GM19099 (cell line): Measurements from ENCODE around the gene ADD1.

Source experiments
- POLR2A ChIP-seq: IDR thresholded peaks from 3 replicates; pipeline ENCODE4 v1.6.1; 2011; ENCODE audit warnings: low read depth; ENCODE audit not compliant: insufficient read length; ENCODE audit errors: extremely low read depth

Gene ADD1

DNA sequence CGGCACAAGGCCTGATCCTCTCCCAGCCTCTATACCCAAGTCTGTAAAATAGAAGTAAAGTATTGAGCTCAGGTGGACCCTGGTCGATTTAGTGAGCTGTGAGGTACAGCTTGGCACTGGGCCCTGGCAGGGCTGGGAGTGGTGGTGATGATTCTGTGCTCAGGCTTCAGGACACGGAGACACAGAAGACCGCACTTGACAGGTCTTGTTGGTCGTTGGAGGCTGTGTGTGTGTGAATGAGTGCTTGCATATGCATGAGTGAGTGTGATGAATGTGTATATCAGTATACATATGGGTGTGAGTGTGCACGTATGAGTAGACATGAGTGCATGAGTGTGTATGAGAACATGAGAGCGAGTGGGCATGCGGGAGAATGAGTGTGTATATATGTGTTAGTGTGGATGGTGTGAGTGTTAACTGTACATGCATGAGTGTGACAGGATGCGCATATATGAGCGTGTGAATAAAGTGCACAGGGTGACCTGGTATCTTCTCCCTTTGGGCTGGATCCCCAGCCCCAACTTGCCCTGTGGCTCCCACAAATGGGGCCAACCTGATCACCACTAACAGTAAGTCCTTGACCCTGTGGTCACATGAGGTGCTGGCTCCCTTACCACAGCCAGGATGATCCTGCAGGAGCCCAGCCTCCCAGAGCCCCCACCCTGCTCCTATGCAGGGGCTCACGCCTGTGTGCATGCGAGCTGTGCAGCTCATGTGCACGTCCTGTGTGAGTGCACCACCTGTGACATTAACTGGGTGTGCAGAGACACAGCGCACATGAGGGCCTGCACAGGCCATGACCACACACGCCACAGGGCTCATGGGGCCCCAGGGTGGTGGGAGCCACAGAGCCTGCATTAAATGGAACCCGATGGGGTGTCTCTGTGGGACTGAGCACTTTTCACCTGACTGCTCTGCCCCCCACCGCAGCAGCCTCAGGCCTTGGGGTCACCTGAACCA, 29.9 kb upstream of the ADD1 start:
- TF ChIP-seq POLR2A, result no peak

DNA sequence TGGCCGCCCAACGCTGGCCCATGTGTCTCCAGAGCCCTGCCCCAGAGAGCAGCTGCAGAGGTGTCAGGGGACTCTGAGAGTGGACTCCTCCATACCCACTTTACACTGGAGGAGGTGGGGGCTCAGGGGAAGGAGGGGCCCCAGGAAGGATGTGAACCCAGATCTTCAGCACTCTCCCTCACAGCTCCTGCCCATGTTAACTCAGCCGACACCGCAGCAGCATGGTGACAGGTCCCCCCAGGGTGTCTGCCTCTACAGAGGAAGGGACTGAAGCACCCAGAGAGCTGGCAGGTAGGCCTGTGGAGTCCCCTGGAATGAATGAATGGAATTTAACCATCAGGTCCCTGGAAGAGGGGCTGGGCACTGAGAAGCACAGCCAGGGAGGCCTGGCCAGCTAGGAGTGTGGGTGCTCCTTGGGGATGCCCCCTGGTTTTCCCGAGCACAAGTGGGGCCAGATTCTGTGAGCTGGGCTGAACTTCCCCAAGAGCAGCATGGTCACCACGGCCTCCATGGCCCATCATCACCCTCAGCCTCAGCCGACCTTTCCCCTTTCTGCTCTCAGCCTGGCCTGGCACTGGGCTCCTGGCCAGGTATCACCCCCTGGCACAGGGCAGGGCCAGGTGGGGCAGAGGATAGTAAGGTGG, 28.9 kb upstream of the ADD1 start:
- no peak for TF ChIP-seq POLR2A

DNA sequence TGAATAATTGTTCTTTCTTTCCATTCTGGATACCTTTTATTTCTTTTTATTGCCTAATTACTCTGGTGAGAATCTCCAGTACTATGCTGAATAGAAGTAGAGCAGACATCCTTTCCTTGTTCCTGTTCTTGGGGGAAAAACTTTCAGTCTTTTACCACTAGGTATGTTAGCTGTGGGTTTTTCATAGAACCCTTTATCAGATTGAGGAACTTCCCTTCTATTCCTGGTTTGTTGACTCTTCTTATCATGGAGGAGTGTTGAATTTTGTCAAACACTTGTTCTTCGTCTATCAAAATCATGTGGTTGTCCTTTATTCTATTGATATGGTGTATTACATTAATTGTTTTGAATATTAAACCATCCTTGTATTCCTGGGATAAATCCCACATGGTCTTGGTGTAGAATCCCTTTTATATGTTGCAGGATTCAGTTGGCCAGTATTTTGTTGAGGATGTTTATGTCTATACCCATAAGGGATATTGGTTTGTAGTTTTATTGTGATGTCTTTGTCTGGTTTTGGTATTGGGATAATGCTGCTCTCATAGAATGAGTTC, 27.2 kb upstream of the ADD1 start:
- TF ChIP-seq POLR2A, result no peak

DNA sequence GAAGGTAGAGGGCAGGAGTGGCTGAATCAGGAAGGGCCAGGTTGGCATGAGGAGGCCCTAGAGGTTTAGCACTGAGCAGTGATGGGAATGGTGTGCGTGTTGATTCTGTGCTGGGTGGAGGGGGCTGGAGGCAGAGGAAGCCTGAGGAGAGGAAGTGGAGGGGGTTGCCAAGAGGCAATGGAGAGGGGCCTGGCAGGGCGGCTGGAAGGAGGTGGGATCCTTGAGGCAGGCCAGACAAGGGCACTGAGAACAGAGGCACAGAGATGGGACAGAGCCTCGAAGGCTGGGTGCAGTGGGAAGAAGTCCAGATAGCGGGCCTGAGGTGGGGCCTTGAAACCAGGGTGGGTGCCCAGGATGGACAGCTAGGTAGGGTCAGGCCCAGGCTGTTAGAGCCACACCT, 26.5 kb upstream of the ADD1 start:
- TF ChIP-seq POLR2A, result no peak

DNA sequence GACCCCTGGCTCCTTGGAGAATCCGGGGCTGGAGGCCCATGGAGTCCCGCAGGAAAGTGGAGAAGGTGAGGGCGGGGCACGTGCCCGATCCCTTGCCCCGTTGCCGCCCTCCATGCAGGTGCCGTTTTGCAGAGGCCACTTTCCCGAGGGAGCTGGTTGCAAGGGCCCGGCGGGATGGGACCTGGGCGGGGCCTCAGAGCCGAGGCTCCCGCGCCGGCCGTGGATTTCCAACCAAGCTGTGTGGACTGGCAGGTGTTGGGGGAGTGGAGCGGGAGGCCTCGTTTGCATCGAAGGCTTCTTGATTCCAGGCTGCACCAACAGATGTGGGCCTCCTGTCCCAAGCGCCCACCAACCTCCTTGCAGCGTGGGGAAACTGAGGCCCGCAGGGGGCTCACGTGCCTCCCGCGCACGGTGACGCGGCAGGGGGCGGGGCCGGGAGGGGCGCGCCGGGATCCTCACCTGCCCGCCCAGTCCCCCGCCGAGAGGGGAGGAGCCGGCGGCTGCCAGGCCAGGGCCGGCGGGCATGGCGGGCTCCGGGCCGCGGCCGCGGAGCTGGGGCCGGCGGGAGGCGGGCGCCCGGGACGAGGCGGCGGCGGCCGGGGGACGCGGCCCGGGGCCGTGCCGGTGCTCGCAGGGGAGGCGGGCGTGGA, 25.8 kb upstream of the ADD1 start:
- TF ChIP-seq POLR2A, result no peak

DNA sequence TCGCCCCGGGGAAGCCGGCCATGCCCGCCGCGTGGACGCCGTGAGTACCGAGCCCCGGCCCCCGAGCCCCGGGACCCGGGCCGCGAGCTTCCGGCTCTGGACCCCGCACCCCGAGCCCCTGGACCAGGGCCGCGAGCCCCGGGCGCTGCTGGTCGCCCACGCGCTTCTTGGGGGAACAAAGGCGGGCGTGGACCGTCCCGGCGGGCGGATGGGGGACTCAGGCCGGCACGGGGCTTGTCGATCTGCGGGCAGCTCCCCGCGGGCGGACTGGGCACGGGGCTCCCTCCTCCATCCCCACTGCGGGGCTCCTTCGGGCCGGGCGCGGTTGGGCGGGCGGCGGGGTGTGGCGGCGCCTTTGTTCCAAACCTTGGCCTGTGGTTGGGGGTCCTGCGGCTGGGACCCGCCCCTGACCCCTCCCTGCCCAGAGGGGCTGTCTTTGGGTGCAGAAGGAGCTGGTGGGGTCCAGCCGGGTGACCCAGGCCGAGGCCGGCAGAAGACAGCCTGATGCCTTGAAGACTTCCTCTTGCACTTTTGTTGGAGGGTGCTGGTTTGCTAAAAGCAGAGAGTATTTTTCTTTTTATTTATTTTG, 25.2 kb upstream of the ADD1 start:
- no peak for TF ChIP-seq POLR2A

DNA sequence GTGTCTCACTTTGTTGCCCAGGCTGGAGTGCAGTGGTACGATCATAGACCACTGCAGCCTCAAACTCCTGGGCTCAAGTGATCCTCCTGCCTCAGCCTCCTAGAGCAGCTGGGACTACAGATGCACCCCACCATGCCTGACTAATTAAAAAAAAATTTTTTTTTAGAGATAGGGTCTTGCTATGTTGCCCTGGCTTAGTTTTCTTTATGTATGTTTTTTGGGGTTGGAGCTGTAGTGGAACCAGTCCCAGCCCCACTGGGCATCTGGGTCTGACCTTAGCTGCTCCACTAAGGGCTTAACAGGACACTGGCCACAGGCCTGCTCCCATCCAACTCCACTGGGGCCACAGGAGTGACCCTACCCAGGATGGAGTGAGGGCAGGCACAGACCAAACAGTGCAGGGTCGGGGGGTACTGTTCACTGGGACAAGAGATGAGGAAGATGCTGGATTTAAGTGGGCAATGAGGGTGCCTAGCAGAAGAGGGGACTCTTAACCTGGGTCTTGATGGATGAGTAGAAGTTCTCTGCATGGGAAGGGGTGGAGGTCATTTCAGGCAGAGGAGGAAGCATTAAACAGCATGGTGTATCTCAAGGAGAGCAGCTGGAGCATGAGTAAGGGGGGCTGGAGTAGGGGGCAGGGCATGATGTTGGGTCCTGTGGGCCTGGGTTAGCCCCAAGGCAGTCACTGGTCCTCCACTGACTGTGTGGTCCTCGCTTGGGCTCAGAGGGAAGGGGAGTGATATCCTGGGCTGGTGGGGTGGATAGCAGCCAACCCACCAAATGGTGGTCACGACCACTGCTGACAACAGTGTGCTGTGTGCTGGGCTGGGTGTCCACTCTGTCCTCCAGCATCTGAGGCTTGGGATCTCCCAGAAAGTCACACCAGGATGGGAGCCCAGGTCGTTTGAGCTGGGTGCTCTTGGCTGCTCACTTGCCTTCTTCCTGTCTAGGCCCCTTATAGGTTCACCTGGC, 24.1 kb upstream of the ADD1 start:
- TF ChIP-seq POLR2A, result no peak

DNA sequence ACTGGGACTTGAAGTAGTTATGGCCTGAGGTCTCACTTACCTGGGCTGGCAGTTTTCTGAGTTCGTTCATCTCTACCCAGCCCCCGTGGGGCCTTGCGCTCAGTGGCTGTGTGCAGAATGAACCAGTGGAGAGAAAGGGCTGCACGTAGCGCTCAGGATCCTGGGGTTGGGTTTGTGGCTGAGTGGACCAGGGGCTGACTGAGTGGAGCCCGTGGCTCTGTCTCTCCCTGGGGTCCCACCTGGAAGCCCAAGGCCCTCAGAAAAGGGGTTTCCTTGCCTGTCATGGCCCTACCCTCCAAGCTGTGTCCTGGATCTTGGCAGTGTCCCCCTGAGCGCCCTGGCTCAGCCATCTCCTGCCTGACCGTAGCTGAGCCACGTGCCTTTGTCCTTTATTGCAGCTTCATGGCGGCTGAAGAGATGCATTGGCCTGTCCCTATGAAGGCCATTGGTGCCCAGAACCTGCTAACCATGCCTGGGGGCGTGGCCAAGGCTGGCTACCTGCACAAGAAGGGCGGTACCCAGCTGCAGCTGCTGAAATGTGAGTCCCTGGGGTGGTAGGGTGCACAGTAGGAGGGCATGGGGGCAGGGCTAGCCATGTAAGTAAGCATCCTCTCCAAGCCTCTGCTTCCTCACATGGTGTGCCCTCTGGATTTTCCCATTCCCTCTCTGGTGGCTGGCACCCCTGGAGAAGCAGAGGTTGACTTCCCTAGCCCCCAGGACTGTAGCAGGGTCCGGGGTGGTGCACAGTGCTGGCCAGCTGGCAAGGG, 23.2 kb upstream of the ADD1 start:
- TF ChIP-seq POLR2A, result no peak

DNA sequence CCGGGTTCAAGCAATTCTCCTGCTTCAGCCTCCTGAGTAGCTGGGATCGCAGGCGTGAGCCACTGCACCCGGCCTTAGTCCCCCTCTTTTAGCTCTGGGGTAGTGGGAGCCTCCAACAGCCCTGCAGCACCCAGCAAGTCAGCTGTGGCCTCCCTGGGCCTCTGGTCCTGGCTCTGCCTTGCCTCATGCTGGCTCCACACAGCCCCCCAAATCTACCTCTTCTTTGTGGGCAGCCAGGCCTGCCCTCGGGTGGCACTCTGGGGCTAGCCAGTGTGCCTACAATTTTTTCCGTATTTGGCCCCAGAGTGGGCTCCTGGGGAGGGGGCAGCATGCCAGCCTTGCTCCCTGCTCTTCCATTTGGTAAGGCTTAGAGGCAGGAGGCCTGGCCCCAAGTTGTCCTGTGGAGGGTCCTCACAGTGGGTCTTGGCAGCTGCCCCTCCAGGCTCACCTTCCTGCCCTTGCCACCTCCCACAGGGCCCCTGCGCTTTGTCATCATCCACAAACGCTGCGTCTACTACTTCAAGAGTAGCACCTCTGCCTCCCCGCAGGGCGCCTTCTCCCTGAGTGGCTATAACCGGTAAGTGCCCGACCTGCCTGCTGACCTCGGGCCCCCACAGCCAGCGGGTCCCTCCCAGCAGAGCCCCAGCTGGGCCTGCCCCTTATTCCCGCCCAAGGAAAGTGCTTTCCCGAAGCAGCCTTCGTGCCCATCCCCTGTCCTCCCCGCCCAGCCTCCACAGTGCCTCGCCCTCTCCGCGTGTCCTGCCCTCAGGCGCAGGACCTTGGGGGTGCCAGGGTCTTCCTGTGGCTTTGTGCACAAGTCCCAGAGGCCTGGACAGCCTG, 21.0 kb upstream of the ADD1 start:
- no peak for TF ChIP-seq POLR2A

DNA sequence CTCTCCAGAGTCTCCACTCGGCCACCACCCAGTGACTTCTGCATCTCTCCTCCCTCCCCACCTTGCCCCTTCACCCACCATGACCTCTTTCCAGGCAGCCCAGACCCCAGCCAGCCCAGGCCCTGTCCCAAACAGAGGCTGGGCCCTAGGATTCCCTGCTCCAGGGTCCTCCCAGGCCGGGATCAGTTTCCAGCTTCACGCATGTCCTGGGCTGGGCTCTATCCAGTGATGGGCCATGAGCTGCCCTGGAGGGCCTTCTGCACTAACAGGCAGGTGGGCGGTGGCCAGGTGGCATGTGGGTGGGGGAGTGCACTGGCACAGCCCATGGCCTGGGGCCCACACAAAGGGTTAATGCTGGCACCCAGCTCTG, 20.4 kb upstream of the ADD1 start:
- no peak for TF ChIP-seq POLR2A

DNA sequence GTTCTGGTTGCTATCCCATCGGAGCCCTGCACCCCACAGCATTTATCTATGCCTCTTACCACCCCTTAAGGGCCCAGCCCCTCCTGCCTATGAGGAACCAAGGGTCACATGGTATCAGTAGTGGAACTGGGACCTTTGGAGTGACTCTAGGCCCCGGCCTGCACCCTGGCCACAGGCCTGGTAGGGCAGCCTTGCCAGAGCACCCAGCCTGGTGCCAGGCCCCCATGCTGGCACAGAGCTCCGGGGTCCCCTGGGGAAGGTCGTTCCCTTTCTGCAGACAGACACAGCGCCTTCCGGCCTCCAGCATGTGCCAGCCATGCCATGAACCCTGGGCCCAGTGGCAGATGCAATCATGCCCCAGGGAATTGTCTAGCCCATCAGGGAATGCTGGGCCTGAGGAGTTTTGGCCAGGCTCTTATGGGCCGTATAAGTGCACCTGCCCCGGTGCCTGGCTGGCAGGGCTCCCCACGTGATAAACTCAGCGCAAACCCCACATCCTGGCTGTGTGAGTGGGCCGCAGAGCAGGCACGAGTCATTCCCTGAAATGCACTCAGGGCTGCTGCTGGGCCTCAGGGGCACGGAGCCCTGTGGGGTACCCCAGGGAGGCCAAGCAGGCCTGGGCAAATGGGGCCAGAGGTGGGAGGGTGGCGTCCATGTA, 19.8 kb upstream of the ADD1 start:
- TF ChIP-seq POLR2A, result no peak

DNA sequence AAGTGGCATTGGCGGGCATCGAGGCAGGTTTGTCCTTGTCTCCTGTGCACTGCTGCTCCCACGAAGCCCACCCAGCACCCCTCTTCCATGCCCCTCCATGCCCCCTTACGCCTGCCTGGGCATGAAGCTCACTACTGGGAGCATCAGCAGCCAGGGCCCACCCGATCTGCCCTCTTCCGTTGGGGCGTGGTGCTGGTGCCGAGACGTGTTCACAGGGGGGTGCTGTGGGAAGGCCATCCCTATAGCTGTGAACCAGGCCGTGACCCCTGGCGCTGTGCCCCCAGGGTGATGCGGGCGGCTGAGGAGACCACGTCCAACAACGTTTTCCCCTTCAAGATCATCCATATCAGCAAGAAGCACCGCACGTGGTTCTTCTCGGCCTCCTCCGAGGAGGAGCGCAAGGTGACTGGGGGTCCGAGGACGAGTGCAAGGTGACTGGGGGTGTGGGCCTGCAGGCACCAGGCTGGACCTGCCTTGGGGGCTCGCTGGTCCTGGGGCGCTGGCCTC, 19.3 kb upstream of the ADD1 start:
- TF ChIP-seq POLR2A, result no peak
